Measurements from ENCODE around the gene PSTPIP1. TPM values are rescaled to one million over a fixed set of nuclear protein-coding genes. Genes with fewer than 3 reads are reported as not detected.

Gene PSTPIP1
- polyA plus RNA-seq, 2 of the 4 experiments (the other 2 are of a cell fraction) = not detected

DNA sequence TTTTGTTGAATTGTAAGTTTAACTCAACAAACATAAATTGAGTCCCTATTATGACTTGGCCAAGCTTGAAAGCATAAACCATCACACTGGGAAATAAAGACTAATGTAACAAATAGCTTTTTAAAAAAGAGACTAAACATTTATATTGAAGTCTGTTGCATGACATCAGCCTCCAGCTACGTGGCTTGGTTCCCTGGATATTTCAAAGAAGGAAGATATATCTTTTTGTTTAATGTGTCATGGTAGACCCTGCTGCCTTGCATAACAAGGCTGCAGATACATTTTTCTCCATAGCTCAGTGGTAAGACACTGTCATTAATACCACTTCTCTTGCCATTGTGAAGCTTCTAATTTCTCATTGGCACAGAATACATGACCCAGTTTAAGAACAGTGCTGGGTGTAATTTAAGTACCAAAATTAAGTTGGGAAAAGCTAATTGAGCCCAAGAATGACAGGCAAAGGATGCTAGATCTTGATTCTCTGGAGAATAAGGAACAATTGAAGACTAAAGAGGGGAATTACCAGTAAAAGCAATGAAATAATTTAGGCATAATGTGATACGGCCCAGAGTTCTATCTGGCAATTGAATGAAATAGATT is 49.3 kb upstream of the PSTPIP1 start:
- no peak for ATAC-seq
- Histone ChIP-seq H3K27ac (no peak overlapping the region), H3K9me3 (no peaks in the 10 kb centered on the region), H3K4me3 (no peak overlapping the region), H3K4me1 (no peaks in the 10 kb centered on the region), H3K4me2 (no peak overlapping the region)
- ChIA-PET CTCF (interaction anchor here (0.9 to 1.5 kb wide), 2 partner anchors 11 to 24 kb away, joined by 3 to 5 read pairs; no protein-coding TSS in a partner anchor), POLR2A (no interaction called here)
- FAIRE-seq = peak; percentile 56
- WGBS (ENCODE audit: missing lambda C conversion rate) = 92% methylated on average over 2 of the region's 2 CpGs
- TF ChIP-seq RCOR1 (IDR thresholded peaks at IDR 0.05; ENCODE audit: low read depth, low read length) (no peak), CBX8 (IDR thresholded peaks at IDR 0.05) (no peak), SREBF2 (IDR thresholded peaks at IDR 0.05) (no peak), TFCP2L1 (CRISPR knock-in tag; IDR thresholded peaks at IDR 0.05) (no peak), RFX5 (IDR thresholded peaks at IDR 0.05) (no peak), HDAC2 (IDR thresholded peaks at IDR 0.05) (no peak), ZFP36 (IDR thresholded peaks at IDR 0.05; ENCODE audit: borderline replicate concordance, partially characterized antibody) (no peak), HOXB13 (CRISPR knock-in tag; IDR thresholded peaks at IDR 0.05; ENCODE audit: low read depth) (no peak), KDM1A (IDR thresholded peaks at IDR 0.05; ENCODE audit: low read depth) (no peak), ZSCAN20 (CRISPR knock-in tag; IDR thresholded peaks at IDR 0.05) (no peak), ZC3H11A (IDR thresholded peaks at IDR 0.05) (no peak), ESRRA (IDR thresholded peaks at IDR 0.05; ENCODE audit: borderline replicate concordance, low read length) (no peak), HOXB5 (CRISPR knock-in tag; IDR thresholded peaks at IDR 0.05) (no peak), RNF2 (IDR thresholded peaks at IDR 0.05; ENCODE audit: borderline replicate concordance, low read depth) (no peak), FOSL2 (IDR thresholded peaks at IDR 0.05) (no peak), FOSL2 (CRISPR knock-in tag; IDR thresholded peaks at IDR 0.05) (no peak)
- TF ChIP-seq, protein P1, sequence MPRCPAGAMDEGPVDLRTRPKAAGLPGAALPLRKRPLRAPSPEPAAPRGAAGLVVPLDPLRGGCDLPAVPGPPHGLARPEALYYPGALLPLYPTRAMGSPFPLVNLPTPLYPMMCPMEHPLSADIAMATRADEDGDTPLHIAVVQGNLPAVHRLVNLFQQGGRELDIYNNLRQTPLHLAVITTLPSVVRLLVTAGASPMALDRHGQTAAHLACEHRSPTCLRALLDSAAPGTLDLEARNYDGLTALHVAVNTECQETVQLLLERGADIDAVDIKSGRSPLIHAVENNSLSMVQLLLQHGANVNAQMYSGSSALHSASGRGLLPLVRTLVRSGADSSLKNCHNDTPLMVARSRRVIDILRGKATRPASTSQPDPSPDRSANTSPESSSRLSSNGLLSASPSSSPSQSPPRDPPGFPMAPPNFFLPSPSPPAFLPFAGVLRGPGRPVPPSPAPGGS (IDR thresholded peaks at IDR 0.05) = no peak
- TF ChIP-seq, protein P2, sequence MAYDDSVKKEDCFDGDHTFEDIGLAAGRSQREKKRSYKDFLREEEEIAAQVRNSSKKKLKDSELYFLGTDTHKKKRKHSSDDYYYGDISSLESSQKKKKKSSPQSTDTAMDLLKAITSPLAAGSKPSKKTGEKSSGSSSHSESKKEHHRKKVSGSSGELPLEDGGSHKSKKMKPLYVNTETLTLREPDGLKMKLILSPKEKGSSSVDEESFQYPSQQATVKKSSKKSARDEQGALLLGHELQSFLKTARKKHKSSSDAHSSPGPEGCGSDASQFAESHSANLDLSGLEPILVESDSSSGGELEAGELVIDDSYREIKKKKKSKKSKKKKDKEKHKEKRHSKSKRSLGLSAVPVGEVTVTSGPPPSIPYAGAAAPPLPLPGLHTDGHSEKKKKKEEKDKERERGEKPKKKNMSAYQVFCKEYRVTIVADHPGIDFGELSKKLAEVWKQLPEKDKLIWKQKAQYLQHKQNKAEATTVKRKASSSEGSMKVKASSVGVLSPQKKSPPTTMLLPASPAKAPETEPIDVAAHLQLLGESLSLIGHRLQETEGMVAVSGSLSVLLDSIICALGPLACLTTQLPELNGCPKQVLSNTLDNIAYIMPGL (CRISPR knock-in tag; IDR thresholded peaks at IDR 0.05; ENCODE audit: borderline replicate concordance) = no peak
- TF ChIP-seq, protein P3, sequence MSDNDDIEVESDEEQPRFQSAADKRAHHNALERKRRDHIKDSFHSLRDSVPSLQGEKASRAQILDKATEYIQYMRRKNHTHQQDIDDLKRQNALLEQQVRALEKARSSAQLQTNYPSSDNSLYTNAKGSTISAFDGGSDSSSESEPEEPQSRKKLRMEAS (IDR thresholded peaks at IDR 0.05) = no peak
- DNase-seq (ENCODE audit: low read depth in 1 of 2, low spot score in 1 of 2) = no peak

DNA sequence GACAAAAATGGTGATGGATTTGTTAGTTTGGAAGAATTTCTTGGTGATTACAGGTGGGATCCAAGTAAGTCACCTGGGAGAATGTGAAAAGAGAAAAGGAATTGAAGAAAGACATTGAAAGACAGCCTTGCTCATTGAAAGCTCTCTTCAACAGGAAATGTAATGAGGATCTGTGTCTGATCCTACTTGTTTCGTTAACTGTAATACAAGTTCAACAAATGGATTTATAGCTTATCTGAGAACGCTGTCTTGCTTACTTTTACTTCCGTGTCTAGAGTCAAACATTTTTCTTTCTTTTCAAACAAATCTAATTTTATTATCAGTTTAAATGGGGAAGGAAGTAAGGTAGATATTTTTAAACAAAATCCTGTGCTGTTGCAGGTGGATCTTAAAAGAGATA is 47.5 kb upstream of the PSTPIP1 start:
- ATAC-seq (no peak), FAIRE-seq (peak; percentile 46), DNase-seq (ENCODE audit: low read depth in 1 of 2, low spot score in 1 of 2) (no peak)
- POLR2A ChIA-PET = interaction anchor here (0.9 kb wide), 1 partner anchor 16 kb away, joined by 3 read pairs; the partner anchor contains the start of gene RCN2
- Histone ChIP-seq H3K4me1 (no peaks in the 10 kb centered on the region), H3K4me3 (no peak overlapping the region), H3K9me3 (no peaks in the 10 kb centered on the region), H3K27ac (no peak overlapping the region), H3K4me2 (no peak overlapping the region)
- CTCF ChIA-PET = interaction anchor here (1.3 to 1.7 kb wide), 2 partner anchors 10 to 16 kb away, joined by 3 read pairs; partner anchors contain the start of gene RCN2
- 90% methylated on average over 3 of the region's 3 CpGs for WGBS (ENCODE audit: missing lambda C conversion rate)
- TF ChIP-seq KDM1A (IDR thresholded peaks at IDR 0.05; ENCODE audit: low read depth) (no peak), RARB (CRISPR knock-in tag; IDR thresholded peaks at IDR 0.05) (no peak), EP300 (IDR thresholded peaks at IDR 0.05) (no peak), ESRRA (IDR thresholded peaks at IDR 0.05; ENCODE audit: borderline replicate concordance, low read length) (no peak), HES2 (IDR thresholded peaks at IDR 0.05) (no peak), GATA3 (IDR thresholded peaks at IDR 0.05; ENCODE audit: borderline replicate concordance) (no peak), EHF (CRISPR knock-in tag; IDR thresholded peaks at IDR 0.05) (no peak)
